GM12892 (cell line): ENCODE measurements around the gene IPO9.

Experiments
- POLR2A ChIP-seq: IDR thresholded peaks from 2 replicates; pipeline ENCODE4 v1.6.1; 2011; ENCODE audit warnings: low read depth, low read length, control low read depth
- POLR2AphosphoS5 ChIP-seq: IDR thresholded peaks from 2 replicates; pipeline ENCODE4 v1.6.1; 2011; ENCODE audit warnings: low read depth, low read length, control low read depth
- TAF1 ChIP-seq: IDR thresholded peaks from 2 replicates; pipeline ENCODE4 v1.6.1; 2011; ENCODE audit warnings: low read depth, mild to moderate bottlenecking, control low read depth, low read length, borderline replicate concordance

DNA sequence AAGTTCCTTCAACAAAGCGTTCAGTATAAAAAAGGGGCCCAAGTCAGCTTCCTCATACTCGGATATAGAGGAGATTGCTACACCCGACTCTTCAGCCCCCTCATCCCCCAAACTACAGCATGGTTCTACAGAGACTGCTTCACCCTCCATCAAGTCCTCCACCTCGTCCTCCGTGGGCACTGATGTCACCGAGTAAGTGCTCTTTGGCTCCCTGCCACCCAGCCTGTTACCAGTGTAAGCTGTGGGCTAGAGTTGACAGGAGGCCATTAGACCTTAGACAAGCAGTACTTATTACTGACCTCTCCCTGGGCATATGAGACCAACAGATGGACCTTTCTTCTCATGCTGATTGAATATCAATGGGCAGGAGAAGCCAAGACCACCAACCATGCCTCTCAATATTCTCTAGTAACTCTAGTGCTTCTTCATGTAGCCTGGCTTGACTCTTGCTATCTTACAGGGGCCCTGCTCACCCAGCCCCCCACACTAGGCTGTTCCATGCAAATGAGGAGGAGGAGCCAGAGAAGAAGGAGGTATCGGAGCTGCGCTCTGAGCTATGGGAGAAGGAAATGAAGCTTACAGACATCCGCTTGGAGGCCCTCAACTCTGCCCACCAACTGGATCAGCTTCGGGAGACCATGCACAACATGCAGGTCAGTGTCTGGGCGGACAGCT, 20.9 kb upstream of the IPO9 start:
- TF ChIP-seq POLR2A (no peak), POLR2AphosphoS5 (no peak), TAF1 (no peak)
